ENCODE measurements around the gene TIMP4.

DNA sequence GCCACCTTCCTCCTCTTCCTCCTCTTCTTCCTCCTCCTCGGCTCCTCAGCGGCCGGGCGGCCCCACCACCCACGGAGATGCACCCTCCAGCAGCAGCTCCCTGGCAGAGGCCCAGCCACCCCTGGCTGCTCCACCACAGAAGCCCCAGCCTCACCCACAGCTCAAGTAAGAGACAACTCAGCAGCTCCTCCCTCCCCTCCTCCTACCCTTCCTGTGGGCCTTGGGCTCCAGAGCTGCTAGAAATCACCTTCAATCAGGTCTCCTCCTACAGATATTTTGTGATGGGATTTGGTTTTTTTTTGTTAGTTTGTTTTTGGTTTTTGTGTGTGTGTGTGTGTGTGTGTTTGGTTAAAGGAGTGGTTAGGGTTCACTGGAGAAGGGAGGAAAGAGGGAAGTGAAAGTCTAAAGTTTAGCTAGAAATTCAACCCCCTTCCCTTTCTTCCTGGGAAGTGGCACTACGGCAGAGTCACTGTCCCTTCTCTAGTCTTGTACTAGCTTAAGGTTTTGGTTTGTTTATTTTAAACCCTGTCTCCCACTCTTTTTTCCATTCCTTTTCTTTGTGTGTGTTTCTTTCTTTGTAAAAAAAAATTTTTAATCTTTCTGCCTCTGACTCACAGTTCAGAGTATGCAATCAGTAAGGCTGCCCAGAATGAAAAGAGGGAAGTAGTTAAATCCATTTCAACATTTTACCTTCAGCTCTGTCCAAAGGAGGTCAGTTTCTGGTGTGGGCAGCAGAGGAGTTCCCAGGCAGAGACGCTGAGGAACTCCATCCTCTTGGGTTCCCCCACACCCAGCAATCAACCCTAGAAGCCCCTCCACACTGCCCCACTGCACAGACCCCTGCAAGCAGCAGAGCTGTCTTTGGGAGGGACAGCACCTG is 29.0 kb upstream of the TIMP4 start:
- TF ChIP-seq, protein P1, sequence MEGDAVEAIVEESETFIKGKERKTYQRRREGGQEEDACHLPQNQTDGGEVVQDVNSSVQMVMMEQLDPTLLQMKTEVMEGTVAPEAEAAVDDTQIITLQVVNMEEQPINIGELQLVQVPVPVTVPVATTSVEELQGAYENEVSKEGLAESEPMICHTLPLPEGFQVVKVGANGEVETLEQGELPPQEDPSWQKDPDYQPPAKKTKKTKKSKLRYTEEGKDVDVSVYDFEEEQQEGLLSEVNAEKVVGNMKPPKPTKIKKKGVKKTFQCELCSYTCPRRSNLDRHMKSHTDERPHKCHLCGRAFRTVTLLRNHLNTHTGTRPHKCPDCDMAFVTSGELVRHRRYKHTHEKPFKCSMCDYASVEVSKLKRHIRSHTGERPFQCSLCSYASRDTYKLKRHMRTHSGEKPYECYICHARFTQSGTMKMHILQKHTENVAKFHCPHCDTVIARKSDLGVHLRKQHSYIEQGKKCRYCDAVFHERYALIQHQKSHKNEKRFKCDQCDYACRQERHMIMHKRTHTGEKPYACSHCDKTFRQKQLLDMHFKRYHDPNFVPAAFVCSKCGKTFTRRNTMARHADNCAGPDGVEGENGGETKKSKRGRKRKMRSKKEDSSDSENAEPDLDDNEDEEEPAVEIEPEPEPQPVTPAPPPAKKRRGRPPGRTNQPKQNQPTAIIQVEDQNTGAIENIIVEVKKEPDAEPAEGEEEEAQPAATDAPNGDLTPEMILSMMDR (conservative IDR thresholded peaks at IDR 0.05; ENCODE audit: low read length), result no peak
- no peak for TF ChIP-seq EZH2phosphoT487 (IDR thresholded peaks at IDR 0.05; ENCODE audit: borderline replicate concordance)

Measured in Loucy (cell line).